Suprapubic skin (tissue), 4 donors: Measurements from ENCODE around the gene CDC42BPA. TPM values are rescaled to one million over a fixed set of nuclear protein-coding genes. Genes with fewer than 3 reads are reported as not detected.
A peak's percentile ranks its signal among the peaks of the same experiment; 100 is the strongest.

Experiments used
- DNase-seq, 2 donors: peaks; one replicate each; pipeline ENCODE4 v3.0.0-alpha.2; 2019; ENCODE audit warnings: low spot score in 2 of 2
- H3K27ac ChIP-seq: fragments of 200-600 bp; sonication (generic); one replicate; pipeline ENCODE4 v1.5.1; 2019
- H3K27me3 ChIP-seq: fragments of 200-600 bp; sonication (generic); one replicate; pipeline ENCODE4 v1.5.1; 2019
- H3K36me3 ChIP-seq: fragments of 200-600 bp; sonication (generic); one replicate; pipeline ENCODE4 v1.5.1; 2019
- H3K4me1 ChIP-seq: fragments of 200-600 bp; sonication (generic); one replicate; pipeline ENCODE4 v1.5.1; 2019
- H3K4me3 ChIP-seq: fragments of 200-600 bp; sonication (generic); one replicate; pipeline ENCODE4 v1.5.1; 2019; ENCODE audit warnings: mild to moderate bottlenecking
- H3K9me3 ChIP-seq: fragments of 200-600 bp; sonication (generic); one replicate; pipeline ENCODE4 v1.5.1; 2019
- CTCF ChIP-seq, 2 donors: fragments of 200-600 bp in 1 of 2; fragments of 450-650 bp in 1 of 2; sonication (generic) in 1 of 2; IDR thresholded peaks; one replicate each; pipeline ENCODE4 v1.5.1; 2016 to 2019; ENCODE audit warnings: antibody characterized with exemption in 2 of 2, mild to moderate bottlenecking in 1 of 2, moderate library complexity in 1 of 2
- EP300 ChIP-seq: sonication (generic); formaldehyde crosslinking; IDR thresholded peaks from one replicate; pipeline ENCODE4 v1.6.1; 2017; ENCODE audit warnings: antibody characterized with exemption
- POLR2A ChIP-seq, 2 donors: fragments of 450-650 bp; IDR thresholded peaks; one replicate each; pipeline ENCODE4 v1.6.1; 2017; ENCODE audit warnings: antibody characterized with exemption in 2 of 2, mild to moderate bottlenecking in 2 of 2, moderate library complexity in 2 of 2
- POLR2AphosphoS5 ChIP-seq, 3 donors: sonication (generic); formaldehyde crosslinking; IDR thresholded peaks; one replicate each; pipeline ENCODE4 v1.6.1; 2017; ENCODE audit warnings: antibody characterized with exemption in 3 of 3
- WGBS: methylation state at CpG from one replicate; pipeline ENCODE4 v1.1.5; 2018; 5-methylcytosine and 5-hydroxymethylcytosine counted together
- total RNA-seq, 4 donors: library from RNA; depleted of rRNA; stranded (reverse); fragments of >200 nt; gene quantifications; one replicate each; pipeline ENCODE4 v1.1.0, GENCODE V29; 2016

Gene CDC42BPA
- total RNA-seq, 4 donors from 2014 or later, result 12.2 to 54.6 (median 14.9) TPM

DNA sequence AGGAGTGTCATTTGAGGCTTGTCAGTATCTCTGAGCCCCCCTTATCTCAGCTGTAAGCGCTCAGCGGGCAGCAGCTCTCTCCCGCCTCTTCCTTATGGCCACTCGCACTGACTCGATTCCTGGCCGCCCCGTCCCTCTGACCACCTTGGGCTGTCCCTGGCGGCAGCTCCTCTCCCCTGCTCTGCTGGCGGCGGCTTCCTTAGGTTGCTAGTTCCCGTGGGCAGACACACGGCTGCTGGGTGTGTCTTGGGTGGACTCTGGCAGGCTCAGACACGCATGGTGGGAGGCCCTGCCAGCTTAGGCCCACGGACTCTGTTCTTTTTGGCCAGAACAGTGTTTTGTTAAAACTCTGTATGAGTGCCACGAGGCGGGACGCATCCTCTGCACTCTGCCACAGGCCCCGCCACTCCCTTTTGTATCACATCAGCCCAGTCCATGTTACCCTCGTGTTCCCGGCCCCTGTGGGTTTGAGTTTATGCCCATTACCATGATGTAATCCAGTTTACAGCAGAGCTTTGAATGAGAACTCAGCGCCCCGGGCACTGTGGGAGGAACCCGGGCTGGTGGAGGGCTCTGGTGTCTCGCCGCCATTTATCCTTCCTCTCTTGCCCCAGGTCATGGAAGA, 332.3 kb downstream of the CDC42BPA start:
- H3K9me3 ChIP-seq, result no peaks in the 10 kb centered on the region
- DNase-seq, result no peak
- no peak for TF ChIP-seq CTCF (IDR thresholded peaks at IDR 0.05)
- TF ChIP-seq POLR2AphosphoS5 (IDR thresholded peaks at IDR 0.05), result no peak
- no peak for TF ChIP-seq EP300
- no peak for TF ChIP-seq POLR2A (IDR thresholded peaks at IDR 0.05)
- H3K27me3 ChIP-seq, result no peaks in the 10 kb centered on the region
- WGBS, result 83% methylated on average over 20 of the region's 25 CpGs
- peaks cover 62% of the 10 kb centered on the region for H3K36me3 ChIP-seq
- H3K4me3 ChIP-seq, result no peak overlapping the region
- no peak overlapping the region for H3K27ac ChIP-seq
- H3K4me1 ChIP-seq, result peaks cover 21% of the 10 kb centered on the region

DNA sequence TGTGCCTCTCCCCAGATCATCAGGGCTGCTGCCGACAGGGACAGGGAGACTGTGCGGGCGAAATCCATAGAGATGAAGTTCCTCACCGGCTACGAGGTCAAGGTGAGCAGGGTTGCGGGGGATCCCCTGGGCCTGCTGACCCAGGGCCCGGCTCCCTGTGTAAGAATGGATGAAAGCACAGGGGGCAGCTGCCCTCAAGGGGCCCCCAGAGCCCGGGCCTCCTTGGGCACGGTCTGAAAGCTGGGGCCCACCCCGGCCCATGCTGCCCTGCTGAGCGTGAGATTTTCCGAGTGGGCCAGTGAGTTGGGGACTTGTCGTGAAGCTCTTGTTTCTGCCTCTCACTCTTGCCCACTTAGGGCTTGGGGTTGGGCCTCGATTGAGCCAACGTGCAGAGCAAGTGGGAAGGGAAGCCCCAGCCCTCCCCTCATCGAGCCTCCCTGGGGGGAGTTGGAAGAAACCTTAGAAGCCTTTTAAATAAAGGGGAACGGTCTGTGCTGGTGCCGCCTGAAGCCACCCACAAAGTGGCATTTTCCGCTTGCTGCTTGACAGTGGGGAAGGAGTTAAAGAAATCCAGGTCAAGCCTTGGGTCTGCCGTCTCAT, 333.0 kb downstream of the CDC42BPA start:
- WGBS, result 92% methylated on average over 8 of the region's 20 CpGs
- H3K27me3 ChIP-seq, result no peaks in the 10 kb centered on the region
- peaks cover 19% of the 10 kb centered on the region for H3K4me1 ChIP-seq
- no peak overlapping the region for H3K4me3 ChIP-seq
- DNase-seq, result no peak
- H3K9me3 ChIP-seq, result no peaks in the 10 kb centered on the region
- peaks cover 67% of the 10 kb centered on the region for H3K36me3 ChIP-seq
- TF ChIP-seq EP300, result no peak
- no peak for TF ChIP-seq POLR2A (IDR thresholded peaks at IDR 0.05)
- no peak for TF ChIP-seq POLR2AphosphoS5 (IDR thresholded peaks at IDR 0.05)
- TF ChIP-seq CTCF (IDR thresholded peaks at IDR 0.05), result no peak
- no peak overlapping the region for H3K27ac ChIP-seq

- peaks cover 72% of the 10 kb centered on the region for H3K36me3 ChIP-seq
- H3K4me1 ChIP-seq, result peaks cover 16% of the 10 kb centered on the region
- H3K9me3 ChIP-seq, result no peaks in the 10 kb centered on the region
- TF ChIP-seq POLR2A (IDR thresholded peaks at IDR 0.05) (no peak), EP300 (no peak)
- H3K27me3 ChIP-seq, result no peaks in the 10 kb centered on the region
- peak in 1 of 2 donors; percentile 60 for DNase-seq
- no CpG with 5 or more reads among the region's 18 CpGs for WGBS
- H3K27ac ChIP-seq, result no peak overlapping the region
- H3K4me3 ChIP-seq, result no peak overlapping the region
Measured at GRCh38 chr1:226984521-226985238, 333.6 kb downstream of the CDC42BPA start.

- peak in 1 of 2 donors; percentile 63 for DNase-seq
- TF ChIP-seq EP300, result no peak
- no peak for TF ChIP-seq POLR2A (IDR thresholded peaks at IDR 0.05)
- no peak for TF ChIP-seq POLR2AphosphoS5 (IDR thresholded peaks at IDR 0.05)
- no peak for TF ChIP-seq CTCF (IDR thresholded peaks at IDR 0.05)
- 20% methylated on average over 1 of the region's 5 CpGs for WGBS
- Histone ChIP-seq H3K27me3 (no peaks in the 10 kb centered on the region), H3K27ac (no peak overlapping the region), H3K4me3 (no peak overlapping the region), H3K36me3 (peaks cover 79% of the 10 kb centered on the region), H3K9me3 (no peaks in the 10 kb centered on the region), H3K4me1 (peaks cover 10% of the 10 kb centered on the region)
Measured at GRCh38 chr1:226983992-226984364, 334.3 kb downstream of the CDC42BPA start.

GRCh38 chr1:226983247-226983991, 334.9 kb downstream of the CDC42BPA start:
- Histone ChIP-seq H3K27me3 (no peaks in the 10 kb centered on the region), H3K9me3 (no peaks in the 10 kb centered on the region), H3K36me3 (peaks cover 85% of the 10 kb centered on the region), H3K4me3 (no peak overlapping the region), H3K27ac (no peak overlapping the region), H3K4me1 (peaks cover 5% of the 10 kb centered on the region)
- WGBS, result 93% methylated on average over 9 of the region's 18 CpGs
- TF ChIP-seq CTCF (IDR thresholded peaks at IDR 0.05), result no peak
- no peak for TF ChIP-seq POLR2A (IDR thresholded peaks at IDR 0.05)
- TF ChIP-seq POLR2AphosphoS5 (IDR thresholded peaks at IDR 0.05), result no peak
- TF ChIP-seq EP300, result no peak
- DNase-seq, result peak; percentile 61 to 73
